ENCODE measurements around the gene RIC8A. TPM values are rescaled to one million over a fixed set of nuclear protein-coding genes. Genes with fewer than 3 reads are reported as not detected.

RIC8A gene
- total and polyA plus RNA-seq, 9 donors: 33.6 to 119 (median 83.8) TPM

- peak in 2 of 5 donors; percentile 17 to 24 for DNase-seq
- no peak for TF ChIP-seq EP300 (IDR thresholded peaks at IDR 0.05)
- no peak for TF ChIP-seq CTCF (IDR thresholded peaks at IDR 0.05)
- TF ChIP-seq POLR2A (IDR thresholded peaks at IDR 0.05): no peak
- intact Hi-C loops (cut with DNase I): no loop called here
- H3K27me3 ChIP-seq: no peaks in the 10 kb centered on the region
- H3K27ac ChIP-seq: peak overlapping the region in 1 of 2 donors; percentile 2
- no peaks in the 10 kb centered on the region for H3K9me3 ChIP-seq
- H3K4me1 ChIP-seq (ENCODE audit: insufficient read depth): peaks cover 11% of the 10 kb centered on the region
- WGBS, 3 donors: 72 to 89% (median 75%) methylated on average over 9 of the region's 9 CpGs
- H3K4me3 ChIP-seq: no peak overlapping the region
- H3K36me3 ChIP-seq: no peaks in the 10 kb centered on the region
Observed at GRCh38 chr11:210122-210802, 2.8 kb downstream of the RIC8A start.

GRCh38 chr11:210803-211180, 3.3 kb downstream of the RIC8A start:
- peak in 1 of 5 donors; percentile 17 for DNase-seq

GRCh38 chr11:211295-211694, 3.8 kb downstream of the RIC8A start:
- Histone ChIP-seq H3K4me1 (ENCODE audit: insufficient read depth) (peaks cover 4% of the 10 kb centered on the region), H3K27me3 (no peaks in the 10 kb centered on the region), H3K4me3 (no peak overlapping the region), H3K36me3 (no peaks in the 10 kb centered on the region), H3K9me3 (no peaks in the 10 kb centered on the region), H3K27ac (no peak overlapping the region)
- peak in 1 of 5 donors; percentile 17 for DNase-seq
- TF ChIP-seq EP300 (IDR thresholded peaks at IDR 0.05): no peak
- no peak for TF ChIP-seq POLR2A (IDR thresholded peaks at IDR 0.05)
- TF ChIP-seq CTCF (IDR thresholded peaks at IDR 0.05): no peak
- intact Hi-C loops (cut with DNase I): no loop called here
- WGBS, 3 donors: 53 to 71% (median 66%) methylated on average over 5 of the region's 5 CpGs

More at GRCh38 chr11:210803-211180, 3.3 kb downstream of the RIC8A start:
- no peaks in the 10 kb centered on the region for H3K9me3 ChIP-seq
- no peak overlapping the region for H3K27ac ChIP-seq
- TF ChIP-seq CTCF (IDR thresholded peaks at IDR 0.05) (no peak), EP300 (IDR thresholded peaks at IDR 0.05) (no peak), POLR2A (IDR thresholded peaks at IDR 0.05) (no peak)
- no peaks in the 10 kb centered on the region for H3K36me3 ChIP-seq
- no peaks in the 10 kb centered on the region for H3K27me3 ChIP-seq
- intact Hi-C loops (cut with DNase I): no loop called here
- WGBS, 3 donors: 87 to 93% (median 91%) methylated on average over 5 of the region's 5 CpGs
- no peak overlapping the region for H3K4me3 ChIP-seq
- peaks cover 7% of the 10 kb centered on the region for H3K4me1 ChIP-seq (ENCODE audit: insufficient read depth)

GRCh38 chr11:211741-212140, 4.2 kb downstream of the RIC8A start:
- Histone ChIP-seq H3K27ac (no peak overlapping the region), H3K4me1 (ENCODE audit: insufficient read depth) (peaks cover 4% of the 10 kb centered on the region), H3K4me3 (no peak overlapping the region), H3K9me3 (no peaks in the 10 kb centered on the region), H3K36me3 (no peaks in the 10 kb centered on the region), H3K27me3 (no peaks in the 10 kb centered on the region)
- intact Hi-C loops (cut with DNase I): no loop called here
- TF ChIP-seq EP300 (IDR thresholded peaks at IDR 0.05) (no peak), CTCF (IDR thresholded peaks at IDR 0.05) (no peak)
- WGBS, 3 donors: 83 to 87% (median 86%) methylated on average over 9 of the region's 9 CpGs
- DNase-seq: peak in 1 of 5 donors; percentile 12

All from ovary (tissue), 9 donors.